Mesendoderm (in vitro differentiated cells): ENCODE measurements around the gene ANKRD34A.

ENCODE experiments used
- DNase-seq: peaks from one replicate; pipeline ENCODE4 v3.0.0; 2013
- H2AK5ac ChIP-seq: 2 replicates; pipeline ENCODE4 v1.6.1; 2013; ENCODE audit warnings: low read length, inconsistent platforms
- H2BK120ac ChIP-seq: 2 replicates; pipeline ENCODE4 v1.6.1; 2013; ENCODE audit warnings: low read depth, mild to moderate bottlenecking, low read length, moderate library complexity, mixed read lengths
- H2BK15ac ChIP-seq: replicated peaks from 2 replicates; pipeline ENCODE4 v1.6.1; 2013; ENCODE audit warnings: low read depth, mild to moderate bottlenecking, moderate library complexity
- H2BK5ac ChIP-seq: 2 replicates; pipeline ENCODE4 v1.6.1; 2013; ENCODE audit warnings: low read length, inconsistent platforms
- H3K18ac ChIP-seq: 2 replicates; pipeline ENCODE4 v1.6.1; 2013; ENCODE audit warnings: mild to moderate bottlenecking, low read length, mixed read lengths
- H3K23ac ChIP-seq: one replicate; pipeline ENCODE4 v1.6.1; 2013; ENCODE audit warnings: low read length
- H3K27ac ChIP-seq: 2 replicates; pipeline ENCODE4 v1.5.1; 2013; ENCODE audit warnings: low read depth, mild to moderate bottlenecking, inconsistent platforms, low read length, moderate library complexity
- H3K27me3 ChIP-seq: 2 replicates; pipeline ENCODE4 v1.6.1; 2013; ENCODE audit warnings: low read length, control low read depth, mild to moderate bottlenecking, inconsistent platforms; ENCODE audit not compliant: insufficient read depth, poor library complexity
- H3K36me3 ChIP-seq: 2 replicates; pipeline ENCODE4 v1.6.1; 2013; ENCODE audit warnings: low read length, inconsistent platforms; ENCODE audit not compliant: control insufficient read depth, insufficient read depth
- H3K4ac ChIP-seq: one replicate; pipeline ENCODE4 v1.6.1; 2013; ENCODE audit warnings: low read depth, mild to moderate bottlenecking, low read length, moderate library complexity
- H3K4me1 ChIP-seq: 2 replicates; pipeline ENCODE4 v1.6.1; 2013; ENCODE audit warnings: low read depth, low read length, inconsistent platforms; ENCODE audit not compliant: control insufficient read depth
- H3K4me2 ChIP-seq: 2 replicates; pipeline ENCODE4 v1.6.1; 2013; ENCODE audit warnings: low read length
- H3K4me3 ChIP-seq: 2 replicates; pipeline ENCODE4 v1.5.1; 2013; ENCODE audit warnings: mild to moderate bottlenecking, low read length
- H3K56ac ChIP-seq: one replicate; pipeline ENCODE4 v1.6.1; 2013; ENCODE audit warnings: low read length
- H3K79me1 ChIP-seq: 2 replicates; pipeline ENCODE4 v1.6.1; 2013; ENCODE audit warnings: low read length, inconsistent platforms
- H3K79me2 ChIP-seq: 2 replicates; pipeline ENCODE4 v1.6.1; 2013; ENCODE audit warnings: mild to moderate bottlenecking, low read length; ENCODE audit not compliant: control insufficient read depth, insufficient read depth
- H3K9ac ChIP-seq: 2 replicates; pipeline ENCODE4 v1.6.1; 2013; ENCODE audit warnings: low read length, inconsistent platforms
- H4K5ac ChIP-seq: one replicate; pipeline ENCODE4 v1.6.1; 2013; ENCODE audit warnings: low read length
- H4K8ac ChIP-seq: one replicate; pipeline ENCODE4 v1.6.1; 2013; ENCODE audit warnings: low read depth, mild to moderate bottlenecking, control low read depth, low read length, moderate library complexity
- WGBS: extraction: QIAGEN DNeasy Blood & Tissue Kit; methylation state at CpG from one replicate; pipeline ENCODE4 v1.1.7; 2013; ENCODE audit warnings: low lambda C conversion rate, missing lambda C conversion rate; ENCODE audit not compliant: insufficient coverage; ENCODE audit errors: extremely low coverage; 5-methylcytosine and 5-hydroxymethylcytosine counted together

The ANKRD34A gene

GRCh38 chr1:145995964-145996432, 31.6 kb upstream of the ANKRD34A start:
- H2BK120ac ChIP-seq, result no peak overlapping the region
- no peaks in the 10 kb centered on the region for H3K27me3 ChIP-seq
- H3K4me3 ChIP-seq, result peak overlapping the region; percentile 2
- no peak overlapping the region for H3K4ac ChIP-seq
- H2BK15ac ChIP-seq, result no peak overlapping the region
- H3K79me2 ChIP-seq, result no peaks in the 10 kb centered on the region
- peaks cover 2% of the 10 kb centered on the region for H3K4me1 ChIP-seq
- peak overlapping the region; percentile 43 for H3K9ac ChIP-seq
- H3K23ac ChIP-seq, result no peak overlapping the region
- no peak overlapping the region for H4K8ac ChIP-seq
- H3K18ac ChIP-seq, result peak overlapping the region; percentile 82
- no peak overlapping the region for H3K27ac ChIP-seq
- H3K4me2 ChIP-seq, result peak overlapping the region; percentile 14
- no peak overlapping the region for H2AK5ac ChIP-seq
- no peak overlapping the region for H4K5ac ChIP-seq
- no CpG with 5 or more reads among the region's 13 CpGs for WGBS
- H3K56ac ChIP-seq, result peak overlapping the region; percentile 45
- H3K36me3 ChIP-seq, result no peaks in the 10 kb centered on the region
- H3K79me1 ChIP-seq, result no peaks in the 10 kb centered on the region
- no peak overlapping the region for H2BK5ac ChIP-seq
- no peak for DNase-seq

GRCh38 chr1:145995148-145995881, 30.9 kb upstream of the ANKRD34A start:
- Histone ChIP-seq H3K4me3 (no peak overlapping the region), H3K4me1 (peaks cover 2% of the 10 kb centered on the region), H4K8ac (no peak overlapping the region), H2BK15ac (no peak overlapping the region), H3K79me2 (no peaks in the 10 kb centered on the region), H4K5ac (no peak overlapping the region), H3K18ac (no peak overlapping the region), H3K79me1 (no peaks in the 10 kb centered on the region), H3K4me2 (peak overlapping the region; percentile 14), H2BK120ac (no peak overlapping the region), H3K23ac (no peak overlapping the region), H3K27me3 (no peaks in the 10 kb centered on the region), H2AK5ac (no peak overlapping the region), H3K4ac (no peak overlapping the region), H3K9ac (peak overlapping the region; percentile 43), H3K56ac (no peak overlapping the region), H2BK5ac (no peak overlapping the region), H3K27ac (no peak overlapping the region), H3K36me3 (no peaks in the 10 kb centered on the region)
- no CpG with 5 or more reads among the region's 8 CpGs for WGBS
- DNase-seq, result no peak

- Histone ChIP-seq H3K4me3 (no peak overlapping the region), H3K4me1 (peaks cover 2% of the 10 kb centered on the region), H2AK5ac (no peak overlapping the region), H3K4me2 (no peak overlapping the region), H2BK15ac (no peak overlapping the region), H3K9ac (no peak overlapping the region), H3K79me1 (no peaks in the 10 kb centered on the region), H2BK120ac (no peak overlapping the region), H3K23ac (no peak overlapping the region), H3K4ac (no peak overlapping the region), H2BK5ac (no peak overlapping the region), H3K18ac (no peak overlapping the region), H3K27me3 (no peaks in the 10 kb centered on the region), H4K5ac (no peak overlapping the region), H3K36me3 (no peaks in the 10 kb centered on the region), H4K8ac (no peak overlapping the region), H3K56ac (no peak overlapping the region), H3K27ac (no peak overlapping the region), H3K79me2 (no peaks in the 10 kb centered on the region)
- DNase-seq, result no peak
- WGBS, result no CpG with 5 or more reads among the region's 10 CpGs
Observed at GRCh38 chr1:145994391-145995120, 30.2 kb upstream of the ANKRD34A start.

GRCh38 chr1:145993618-145994390, 29.4 kb upstream of the ANKRD34A start:
- Histone ChIP-seq H3K27ac (no peak overlapping the region), H3K4me2 (no peak overlapping the region)
- no CpG with 5 or more reads among the region's 6 CpGs for WGBS

GRCh38 chr1:145992958-145993617, 28.7 kb upstream of the ANKRD34A start:
- Histone ChIP-seq H4K5ac (no peak overlapping the region), H3K36me3 (no peaks in the 10 kb centered on the region), H3K79me1 (no peaks in the 10 kb centered on the region), H3K4me1 (peaks cover 2% of the 10 kb centered on the region), H2BK15ac (no peak overlapping the region), H3K27me3 (no peaks in the 10 kb centered on the region), H2BK5ac (no peak overlapping the region), H2BK120ac (no peak overlapping the region), H3K23ac (no peak overlapping the region), H3K56ac (no peak overlapping the region), H3K9ac (no peak overlapping the region), H3K4me3 (no peak overlapping the region), H3K4me2 (no peak overlapping the region), H3K79me2 (no peaks in the 10 kb centered on the region), H3K18ac (no peak overlapping the region), H3K4ac (no peak overlapping the region), H2AK5ac (no peak overlapping the region), H3K27ac (no peak overlapping the region), H4K8ac (no peak overlapping the region)
- no CpG with 5 or more reads among the region's 5 CpGs for WGBS
- no peak for DNase-seq

More at GRCh38 chr1:145993618-145994390, 29.4 kb upstream of the ANKRD34A start:
- Histone ChIP-seq H3K79me2 (no peaks in the 10 kb centered on the region), H2BK15ac (no peak overlapping the region), H3K27me3 (no peaks in the 10 kb centered on the region), H3K4me3 (no peak overlapping the region), H2AK5ac (no peak overlapping the region), H3K56ac (no peak overlapping the region), H3K4me1 (peaks cover 2% of the 10 kb centered on the region), H2BK120ac (no peak overlapping the region), H3K36me3 (no peaks in the 10 kb centered on the region), H3K79me1 (no peaks in the 10 kb centered on the region), H4K5ac (no peak overlapping the region), H3K4ac (no peak overlapping the region), H2BK5ac (no peak overlapping the region), H3K23ac (no peak overlapping the region), H3K18ac (no peak overlapping the region), H4K8ac (no peak overlapping the region), H3K9ac (no peak overlapping the region)
- no peak for DNase-seq
